Body of pancreas (tissue), 4 donors: Measurements from ENCODE around the gene ARGFX. TPM values are rescaled to one million over a fixed set of nuclear protein-coding genes. Genes with fewer than 3 reads are reported as not detected.

Source experiments
- ATAC-seq: fragments of 150-250 bp; one replicate; pipeline ENCODE4 v1.9.1; 2016
- DNase-seq, 4 donors: peaks; one replicate each; pipeline ENCODE4 v3.0.0-alpha.2; 2019
- H3K27ac ChIP-seq, 4 donors: fragments of 200-600 bp; sonication (generic); 1 replicate in 3 of 4; 2 replicates in 1 of 4; pipeline versions ENCODE4 v1.5.1 to v1.6.1; 2016 to 2019; ENCODE audit warnings: mild to moderate bottlenecking in 1 of 4, mixed read lengths in 1 of 4, moderate library complexity in 1 of 4
- H3K27me3 ChIP-seq, 2 donors: fragments of 200-600 bp; sonication (generic); one replicate each; pipeline ENCODE4 v1.6.0; 2016; ENCODE audit warnings: mild to moderate bottlenecking in 1 of 2
- H3K36me3 ChIP-seq, 2 donors: fragments of 200-600 bp; sonication (generic); replicated peaks in 1 of 2; 2 replicates each; pipeline ENCODE4 v1.5.1; 2016; ENCODE audit warnings: low read depth in 2 of 2; ENCODE audit not compliant: insufficient read depth in 1 of 2
- H3K4me1 ChIP-seq: fragments of 200-600 bp; sonication (generic); one replicate; pipeline ENCODE4 v1.6.0; 2016
- H3K4me3 ChIP-seq, 2 donors: fragments of 200-600 bp; sonication (generic); 1 replicate in 1 of 2; 2 replicates in 1 of 2; pipeline ENCODE4 v1.5.1; 2016 to 2019
- H3K9me3 ChIP-seq, 3 donors: fragments of 200-600 bp; sonication (generic); 1 replicate in 2 of 3; 2 replicates in 1 of 3; pipeline ENCODE4 v1.5.1; 2016
- CTCF ChIP-seq, 7 experiments: fragments of 450-650 bp in 4 of 7; fragments of 200-600 bp in 3 of 7; sonication (generic) in 3 of 7; IDR thresholded peaks; one replicate each; pipeline ENCODE4 v1.5.1; 2016 to 2019; ENCODE audit warnings: antibody characterized with exemption in 7 of 7
- POLR2A ChIP-seq, 3 donors: fragments of 450-650 bp; IDR thresholded peaks; one replicate each; pipeline ENCODE4 v1.6.1; 2016; ENCODE audit warnings: antibody characterized with exemption in 3 of 3, mild to moderate bottlenecking in 2 of 3
- WGBS, 2 donors: methylation state at CpG; one replicate each; pipeline ENCODE4 v1.1.5; 2017; 5-methylcytosine and 5-hydroxymethylcytosine counted together
- intact Hi-C: fragments of 100-400 bp; cut with DNase I; formaldehyde crosslinking; loops from one replicate; pipeline ENCODE4 v1.15.1; 2023
- total RNA-seq, 2 donors: library from RNA; depleted of rRNA; stranded (reverse); fragments of >200 nt; gene quantifications; one replicate each; pipeline ENCODE4 v1.1.0, GENCODE V29; 2016

ARGFX gene
- total RNA-seq, 2 donors from 2014 or later: not detected

DNA sequence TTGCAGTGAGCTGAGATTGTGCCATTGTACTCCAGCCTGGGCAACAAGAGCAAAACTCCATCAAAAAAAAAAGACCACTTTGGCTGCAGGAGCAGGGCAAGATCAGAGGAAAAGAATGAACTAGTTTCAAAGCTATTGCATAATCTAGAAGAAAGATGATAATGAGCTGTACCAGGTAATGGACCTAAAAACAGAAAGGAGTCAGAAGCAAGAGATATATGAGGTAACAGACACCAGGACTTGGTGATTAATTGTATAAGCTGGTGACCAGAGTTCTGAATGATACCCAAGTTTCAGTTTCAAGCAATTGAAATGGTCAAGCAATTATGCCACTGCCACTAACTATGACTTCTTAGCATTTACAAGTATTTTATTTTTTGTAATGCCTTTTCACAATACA is 24.8 kb upstream of the ARGFX start:
- H3K4me3 ChIP-seq: no peak overlapping the region
- H3K27me3 ChIP-seq: no peaks in the 10 kb centered on the region
- H3K9me3 ChIP-seq: no peaks in the 10 kb centered on the region
- no peak for DNase-seq
- intact Hi-C loops: no loop called here
- ATAC-seq: no peak
- H3K4me1 ChIP-seq: peaks cover 5% of the 10 kb centered on the region
- no peaks in the 10 kb centered on the region for H3K36me3 ChIP-seq
- no peak for TF ChIP-seq POLR2A (IDR thresholded peaks at IDR 0.05)
- TF ChIP-seq CTCF (IDR thresholded peaks at IDR 0.05): no peak
- H3K27ac ChIP-seq: no peak overlapping the region

DNA sequence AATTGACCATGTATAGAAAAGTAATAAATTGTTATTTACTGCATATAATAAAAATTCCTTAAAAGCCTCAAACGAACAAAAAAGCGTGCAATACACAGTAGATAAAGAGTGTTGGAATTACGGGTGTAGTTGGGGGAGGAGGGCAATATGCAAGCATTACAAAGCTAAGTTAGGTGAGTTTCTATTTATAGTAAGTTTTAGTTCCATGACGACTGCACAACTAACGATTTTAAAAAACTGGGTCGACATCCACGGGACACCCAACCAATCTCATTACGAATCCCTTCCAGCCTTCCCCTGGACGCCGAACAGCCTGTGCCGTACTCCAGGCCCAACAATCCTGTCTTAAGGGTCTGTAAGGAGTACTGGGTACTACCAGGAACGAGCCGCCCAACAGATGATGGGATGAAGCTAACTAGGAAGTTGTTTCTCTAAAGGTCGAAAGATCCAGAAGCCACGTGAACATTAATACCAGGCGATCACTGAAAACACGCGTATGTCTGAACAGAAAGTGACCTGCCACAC is 22.6 kb upstream of the ARGFX start:
- DNase-seq (no peak), ATAC-seq (no peak)
- H3K36me3 ChIP-seq: no peaks in the 10 kb centered on the region
- no peaks in the 10 kb centered on the region for H3K27me3 ChIP-seq
- H3K9me3 ChIP-seq: no peaks in the 10 kb centered on the region
- H3K27ac ChIP-seq: no peak overlapping the region
- no peak overlapping the region for H3K4me3 ChIP-seq
- intact Hi-C loops: no loop called here
- TF ChIP-seq CTCF (IDR thresholded peaks at IDR 0.05): no peak
- no peak for TF ChIP-seq POLR2A (IDR thresholded peaks at IDR 0.05)
- WGBS, 2 donors: 2% methylated on average over 17 to 18 of the region's 18 CpGs
- peaks cover 5% of the 10 kb centered on the region for H3K4me1 ChIP-seq

GRCh38 chr3:121545574-121546455 is 21.9 kb upstream of the ARGFX start, which contains the start of gene POLQ:
Gene POLQ, minus strand, starts transcription at chr3:121545988. Its CDS starts 111 bp downstream, at chr3:121545877.
- H3K9me3 ChIP-seq: no peaks in the 10 kb centered on the region
- intact Hi-C loops: no loop called here
- peak within 1 kb of the TSS; percentile 2 to 13 for H3K4me3 ChIP-seq
- peak in 1 of 7 experiments; percentile 5 for TF ChIP-seq CTCF (IDR thresholded peaks at IDR 0.05)
- TF ChIP-seq POLR2A (IDR thresholded peaks at IDR 0.05): peak in 2 of 3 donors; percentile 44 to 61
- WGBS, 2 donors: 0% methylated on average over 15 to 42 of the region's 42 CpGs
- H3K36me3 ChIP-seq: no peaks in the 10 kb centered on the region
- DNase-seq (peak; percentile 90 to 94 (median 92)), ATAC-seq (peak; percentile 98)
- H3K27me3 ChIP-seq: no peaks in the 10 kb centered on the region
- peaks cover 5% of the 10 kb centered on the region for H3K4me1 ChIP-seq
- peak within 1 kb of the TSS; percentile 29 to 82 (median 58) for H3K27ac ChIP-seq

- intact Hi-C loops: no loop called here
- no peak for DNase-seq
- 34 to 35% methylated on average over 4 of the region's 4 CpGs for WGBS, 2 donors
- H3K4me1 ChIP-seq: no peaks in the 10 kb centered on the region
- H3K36me3 ChIP-seq: no peaks in the 10 kb centered on the region
- no peak overlapping the region for H3K27ac ChIP-seq
- no peak for ATAC-seq
- H3K27me3 ChIP-seq: no peaks in the 10 kb centered on the region
- no peak overlapping the region for H3K4me3 ChIP-seq
- TF ChIP-seq CTCF (IDR thresholded peaks at IDR 0.05) (no peak), POLR2A (IDR thresholded peaks at IDR 0.05) (no peak)
- no peaks in the 10 kb centered on the region for H3K9me3 ChIP-seq
These were observed 15.4 kb upstream of the ARGFX start for GRCh38 chr3:121552379-121552778.
